Measurements from ENCODE around the gene CLEC4M. TPM values are rescaled to one million over a fixed set of nuclear protein-coding genes. Genes with fewer than 3 reads are reported as not detected.
"Not testable (repeated sequence)": the region's sequence is repeated elsewhere in the genome, so short reads cannot be mapped to it uniquely, and the experiment has no call there.

The CLEC4M gene
- total RNA-seq, 4 donors from 2014 or later = not detected

DNA sequence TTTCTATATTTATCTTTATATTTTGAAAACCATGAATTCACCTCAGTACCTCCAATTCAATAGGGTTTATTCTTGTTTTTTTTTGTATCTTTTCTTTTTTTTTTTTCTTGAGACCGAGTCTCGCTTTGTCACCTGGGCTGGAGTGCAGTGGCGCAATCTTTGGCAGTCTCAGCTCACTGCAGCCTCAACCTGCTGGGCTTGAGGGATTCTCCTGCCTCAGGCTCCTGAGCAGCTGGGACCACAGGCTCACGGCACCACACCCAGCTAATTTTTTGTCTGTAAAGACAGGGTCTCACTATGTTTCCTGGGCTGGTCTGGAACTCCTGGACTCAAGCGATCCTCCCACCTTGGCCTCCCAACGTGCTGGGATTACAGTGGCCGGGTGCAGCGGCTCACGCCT, 43.8 kb downstream of the CLEC4M start:
- H3K9me3 ChIP-seq = peaks cover 0 to 9% (median 9%) of the 10 kb centered on the region in 3 donors
- no peak overlapping the region for H3K27ac ChIP-seq
- intact Hi-C loops (cut with DNase I) = no loop called here
- no peak overlapping the region for H3K4me3 ChIP-seq
- TF ChIP-seq CTCF (IDR thresholded peaks at IDR 0.05) = no peak
- TF ChIP-seq POLR2A (IDR thresholded peaks at IDR 0.05) = no peak
- 61 to 68% methylated on average over 3 to 6 of the region's 9 CpGs for WGBS, 2 donors
- no peaks in the 10 kb centered on the region for H3K36me3 ChIP-seq
- H3K4me1 ChIP-seq = peaks cover 0 to 4% (median 0%) of the 10 kb centered on the region in 3 donors
- H3K27me3 ChIP-seq = peaks cover 0 to 77% (median 0%) of the 10 kb centered on the region in 4 donors
- DNase-seq = no peak

DNA sequence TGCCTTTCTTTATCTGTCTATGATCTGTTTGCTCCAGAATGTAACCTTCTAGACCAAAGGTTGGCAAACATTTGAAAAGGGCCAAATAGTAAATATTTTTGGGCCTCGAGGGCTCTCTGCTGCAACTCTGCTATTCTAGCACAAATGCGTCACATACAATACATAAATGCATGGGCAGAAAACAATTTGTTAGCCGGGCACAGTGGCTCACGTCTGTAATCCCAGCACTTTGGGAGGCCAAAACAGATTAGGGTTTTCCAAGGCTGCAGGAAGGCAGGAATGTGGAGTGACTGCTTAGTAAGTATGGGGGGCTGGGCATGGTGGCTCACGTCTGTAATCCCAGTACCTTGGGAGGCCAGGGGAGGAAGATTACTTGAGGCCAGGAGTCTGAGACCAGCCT, 45.1 kb downstream of the CLEC4M start:
- Histone ChIP-seq H3K36me3 (no peaks in the 10 kb centered on the region), H3K27me3 (peaks cover 0 to 74% (median 0%) of the 10 kb centered on the region in 4 donors), H3K4me3 (no peak overlapping the region), H3K9me3 (peaks cover 0 to 19% (median 9%) of the 10 kb centered on the region in 3 donors), H3K4me1 (peaks cover 0 to 4% (median 0%) of the 10 kb centered on the region in 3 donors), H3K27ac (no peak overlapping the region)
- no peak for DNase-seq
- TF ChIP-seq CTCF (IDR thresholded peaks at IDR 0.05) (no peak), POLR2A (IDR thresholded peaks at IDR 0.05) (no peak)
- 39 to 55% methylated on average over 4 to 5 of the region's 5 CpGs for WGBS, 2 donors
- intact Hi-C loops (cut with DNase I) = no loop called here

GRCh38 chr19:7811989-7812388, 48.9 kb downstream of the CLEC4M start:
- Histone ChIP-seq H3K27me3 (peaks cover 0 to 69% (median 0%) of the 10 kb centered on the region in 4 donors), H3K4me1 (no peaks in the 10 kb centered on the region), H3K36me3 (no peaks in the 10 kb centered on the region), H3K9me3 (peaks cover 0 to 19% (median 9%) of the 10 kb centered on the region in 3 donors), H3K27ac (no peak overlapping the region), H3K4me3 (no peak overlapping the region)
- 23 to 30% methylated on average over 2 of the region's 2 CpGs for WGBS, 2 donors
- TF ChIP-seq CTCF (IDR thresholded peaks at IDR 0.05) (no peak), POLR2A (IDR thresholded peaks at IDR 0.05) (no peak)
- intact Hi-C loops (cut with DNase I) = no loop called here
- DNase-seq = no peak

DNA sequence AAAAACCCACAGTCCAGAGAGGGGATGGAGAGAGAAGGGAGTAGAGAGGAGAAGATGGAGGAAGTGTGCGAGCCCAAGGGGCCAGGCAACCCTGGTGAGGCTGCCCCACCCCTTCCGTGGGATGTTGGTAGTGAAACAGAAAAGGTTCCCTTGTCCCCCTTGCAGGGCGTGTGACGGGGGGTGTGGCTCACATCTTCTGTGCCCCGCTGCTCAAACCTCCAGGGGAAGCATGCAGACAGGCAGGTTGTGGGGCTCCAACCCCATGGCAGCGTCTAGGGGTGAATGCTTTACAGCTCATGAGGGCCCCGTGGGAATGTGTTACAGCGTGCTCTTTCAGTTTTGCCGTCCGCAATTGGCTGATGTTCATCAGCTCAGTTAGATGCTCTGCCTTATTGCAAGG, 52.3 kb downstream of the CLEC4M start:
- 41 to 47% methylated on average over 5 to 10 of the region's 10 CpGs for WGBS, 2 donors
- no peak for DNase-seq
- H3K4me1 ChIP-seq = no peaks in the 10 kb centered on the region
- no peak overlapping the region for H3K27ac ChIP-seq
- peaks cover 0 to 68% (median 0%) of the 10 kb centered on the region in 4 donors for H3K27me3 ChIP-seq
- H3K9me3 ChIP-seq = peaks cover 0 to 39% (median 9%) of the 10 kb centered on the region in 3 donors
- H3K36me3 ChIP-seq = no peaks in the 10 kb centered on the region
- H3K4me3 ChIP-seq = no peak overlapping the region
- intact Hi-C loops (cut with DNase I) = no loop called here
- TF ChIP-seq CTCF (IDR thresholded peaks at IDR 0.05) (no peak), POLR2A (IDR thresholded peaks at IDR 0.05) (no peak)

DNA sequence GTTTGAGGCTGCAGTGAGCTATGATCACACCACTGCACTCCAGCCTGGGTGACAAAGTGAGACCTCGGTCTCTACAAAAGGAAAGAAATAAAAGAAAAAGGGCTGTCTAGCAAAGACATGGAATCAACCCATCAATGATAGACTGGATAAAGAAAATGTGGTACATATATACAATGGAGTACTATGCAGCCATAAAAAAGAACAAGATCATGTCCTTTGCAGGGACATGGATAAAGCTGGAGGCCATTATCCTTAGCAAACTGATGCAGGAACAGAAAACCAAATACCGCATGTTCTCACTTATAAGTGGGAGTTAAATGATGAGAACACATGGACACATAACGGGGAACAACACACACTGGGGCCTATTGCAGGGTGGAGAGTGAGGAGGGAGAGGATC, 53.0 kb downstream of the CLEC4M start:
- H3K4me1 ChIP-seq; DNase-seq; H3K4me3 ChIP-seq; H3K36me3 ChIP-seq; H3K27ac ChIP-seq; intact Hi-C loops (cut with DNase I): not testable (repeated sequence)
- H3K9me3 ChIP-seq = peaks cover 0 to 38% (median 5%) of the 10 kb centered on the region in 3 donors
- 92% methylated on average over 3 of the region's 3 CpGs for WGBS, 2 donors
- peaks cover 0 to 71% (median 0%) of the 10 kb centered on the region in 4 donors for H3K27me3 ChIP-seq

DNA sequence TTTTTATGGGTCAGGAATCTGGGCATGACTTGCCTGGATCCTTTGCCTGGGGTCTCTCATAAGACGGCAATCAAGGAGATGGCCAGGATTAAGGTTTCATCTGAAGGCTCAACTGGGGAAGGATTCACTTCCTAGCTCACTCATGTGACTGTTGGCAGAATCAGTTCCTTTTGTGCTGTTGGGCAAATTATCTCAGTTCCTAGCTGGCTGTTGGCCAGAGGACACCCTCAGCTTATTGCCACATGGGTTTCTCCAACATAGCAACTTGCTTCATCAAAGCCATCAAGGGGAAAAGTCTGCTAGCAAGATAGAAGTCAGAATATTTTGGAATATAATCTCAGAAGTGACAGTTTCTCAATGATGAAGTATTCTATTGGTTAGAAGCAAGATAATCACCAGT, 54.8 kb downstream of the CLEC4M start:
- no peaks in the 10 kb centered on the region for H3K4me1 ChIP-seq
- WGBS, 2 donors = 89 to 92% methylated on average over 1 of the region's 1 CpG
- DNase-seq = no peak
- peaks cover 0 to 68% (median 0%) of the 10 kb centered on the region in 4 donors for H3K27me3 ChIP-seq
- H3K4me3 ChIP-seq = no peak overlapping the region
- H3K9me3 ChIP-seq = peaks cover 0 to 20% (median 0%) of the 10 kb centered on the region in 3 donors
- no peak for TF ChIP-seq CTCF (IDR thresholded peaks at IDR 0.05)
- no peak for TF ChIP-seq POLR2A (IDR thresholded peaks at IDR 0.05)
- H3K36me3 ChIP-seq = no peaks in the 10 kb centered on the region
- no peak overlapping the region for H3K27ac ChIP-seq
- intact Hi-C loops (cut with DNase I) = no loop called here
